GM23248 (cell line): Measurements from ENCODE around the gene SNX19.

Experiments used
- EZH2 ChIP-seq: fragments of 200-600 bp; sonication (generic); IDR thresholded peaks from 2 replicates; pipeline ENCODE4 v1.6.1; 2018; ENCODE audit warnings: antibody characterized with exemption, mild to moderate bottlenecking; ENCODE audit not compliant: insufficient read depth, poor library complexity, severe bottlenecking
- EZH2phosphoT487 ChIP-seq: fragments of 200-600 bp; sonication (generic); IDR thresholded peaks from 2 replicates; pipeline ENCODE4 v1.6.1; 2018; ENCODE audit warnings: antibody characterized with exemption, moderate library complexity, mild to moderate bottlenecking, low read depth; ENCODE audit not compliant: insufficient read depth

DNA sequence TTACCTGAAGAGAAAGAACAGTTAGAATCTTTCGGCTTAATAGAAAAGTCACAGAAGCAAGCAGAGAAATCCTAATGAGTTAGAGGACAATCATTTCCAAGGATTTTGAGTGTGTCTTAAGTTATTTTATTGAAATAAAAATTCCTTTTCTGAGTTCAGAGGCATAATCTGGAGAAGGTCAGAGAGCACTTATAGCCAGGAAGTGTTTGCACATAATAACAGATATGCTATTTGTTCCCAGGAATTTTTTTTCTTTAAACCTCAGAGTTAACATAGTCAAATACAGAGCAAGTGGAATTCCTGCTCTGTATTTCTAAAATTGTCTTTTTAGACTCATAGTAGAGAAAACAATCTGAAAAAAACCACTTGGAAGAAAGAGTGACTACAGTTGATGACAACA lies 74.3 kb downstream of the SNX19 start:
- TF ChIP-seq EZH2phosphoT487 (no peak), EZH2 (no peak)
